Caco-2 (cell line): ENCODE measurements around the gene RASSF10. TPM values are rescaled to one million over a fixed set of nuclear protein-coding genes. Genes with fewer than 3 reads are reported as not detected.

Experiments
- BruUV-seq: library from RNA; stranded (reverse); fragments of 400-500 nt; replicated peaks from 2 replicates; lab custom pipeline; 2021; lab: Mats Ljungman, UMichigan
- CTCF ChIA-PET: fragments of 300-600 bp; sonication (Branson Sonifier 250); formaldehyde crosslinking; loops from one replicate; lab custom pipeline; 2022; ENCODE audit warnings: antibody characterized with exemption; lab: Charles Lee
- POLR2A ChIA-PET: fragments of 300-600 bp; sonication (Branson Sonifier 250); formaldehyde crosslinking; loops from one replicate; lab custom pipeline; 2022; ENCODE audit warnings: antibody characterized with exemption; lab: Charles Lee
- DNase-seq, 2 experiments: peaks; one replicate each; pipeline versions ENCODE4 v3.0.0 to v3.0.0-alpha.2; 2020 to 2022
- H3K27me3 ChIP-seq: replicated peaks from 2 replicates; pipeline ENCODE4 v1.6.0; 2011; ENCODE audit warnings: low read length; ENCODE audit not compliant: control insufficient read depth, insufficient read depth
- H3K36me3 ChIP-seq: 2 replicates; pipeline ENCODE4 v1.5.1; 2011; ENCODE audit warnings: low read length; ENCODE audit not compliant: control insufficient read depth, insufficient read depth
- H3K4me1 ChIP-seq: fragments of 250-450 bp; sonication (Bioruptor Pico); 2 replicates; pipeline ENCODE4 v1.5.1; 2020; ENCODE audit warnings: mild to moderate bottlenecking
- H3K4me3 ChIP-seq: 2 replicates; pipeline ENCODE4 v1.5.1; 2011; ENCODE audit warnings: low read depth, mild to moderate bottlenecking, control low read depth, low read length
- H3K9me3 ChIP-seq: fragments of 250-450 bp; sonication (Bioruptor Pico); 2 replicates; pipeline ENCODE4 v1.5.1; 2020; ENCODE audit warnings: mild to moderate bottlenecking, moderate library complexity
- H3K27ac Mint-ChIP-seq: one replicate; pipeline ENCODE4 v1.8.0; 2022; ENCODE audit warnings: mixed read lengths; ENCODE audit not compliant: unreplicated experiment
- H3K27me3 Mint-ChIP-seq: one replicate; pipeline ENCODE4 v1.8.0; 2022; ENCODE audit warnings: mixed read lengths; ENCODE audit not compliant: insufficient read depth, unreplicated experiment
- H3K36me3 Mint-ChIP-seq: one replicate; pipeline ENCODE4 v1.8.0; 2022; ENCODE audit warnings: mild to moderate bottlenecking, mixed read lengths; ENCODE audit not compliant: insufficient read depth, unreplicated experiment
- H3K4me1 Mint-ChIP-seq: one replicate; pipeline ENCODE4 v1.8.0; 2022; ENCODE audit warnings: low read depth, mixed read lengths; ENCODE audit not compliant: unreplicated experiment
- H3K4me3 Mint-ChIP-seq: one replicate; pipeline ENCODE4 v1.8.0; 2022; ENCODE audit warnings: mild to moderate bottlenecking, moderate library complexity, mixed read lengths; ENCODE audit not compliant: unreplicated experiment
- H3K9me3 Mint-ChIP-seq: one replicate; pipeline ENCODE4 v1.8.0; 2022; ENCODE audit warnings: mixed read lengths; ENCODE audit not compliant: unreplicated experiment
- intact Hi-C: fragments of 100-400 bp; cut with micrococcal nuclease; formaldehyde crosslinking; loops from one replicate; pipeline ENCODE4 v1.10.0; 2022; ENCODE audit not compliant: unreplicated experiment
- total RNA-seq: library from RNA; stranded (reverse); gene quantifications from 2 replicates; pipeline ENCODE4 v1.2.3, GENCODE V29; 2022
- TF ChIP-seq, protein P1 (sequence below), 2 experiments: fragments of 200-600 bp in 1 of 2; IDR thresholded peaks; 1 replicate in 1 of 2; 2 replicates in 1 of 2; pipeline versions ENCODE4 v1.5.1 to v1.8.0; 2011 to 2022; ENCODE audit warnings: antibody characterized with exemption in 1 of 2, control low read depth in 1 of 2, inconsistent platforms in 1 of 2, low read depth in 1 of 2, low read length in 1 of 2, mild to moderate bottlenecking in 1 of 2, moderate library complexity in 1 of 2; ENCODE audit not compliant: insufficient read depth in 1 of 2, severe bottlenecking in 1 of 2, unreplicated experiment in 1 of 2

Gene RASSF10
- total RNA-seq, 1 experiment from 2014 or later, result 0.91 TPM

DNA sequence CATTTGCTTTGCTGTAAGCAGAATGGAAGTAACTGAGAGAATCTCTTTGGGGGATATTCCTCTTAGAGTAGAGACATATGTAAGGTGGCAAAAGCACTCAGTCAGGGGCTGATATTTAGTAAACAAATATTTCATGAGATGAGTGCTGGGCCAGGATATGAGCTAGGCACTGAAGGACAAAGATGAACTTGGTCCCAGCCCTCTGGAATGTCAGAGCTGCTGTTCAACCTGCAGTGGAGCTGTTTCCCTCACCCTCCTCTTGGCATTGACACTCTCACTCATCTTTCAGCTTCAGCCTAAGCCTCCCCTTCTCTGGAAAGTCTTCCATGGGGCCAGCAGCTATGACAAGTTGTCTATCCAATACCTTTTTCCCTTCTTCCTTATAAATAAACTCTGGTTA is 22.2 kb downstream of the RASSF10 start:
- Histone ChIP-seq H3K9me3 (no peaks in the 10 kb centered on the region), H3K36me3 (no peaks in the 10 kb centered on the region), H3K4me1 (no peaks in the 10 kb centered on the region), H3K27me3 (peaks cover 1% of the 10 kb centered on the region), H3K4me3 (no peak overlapping the region)
- CTCF ChIA-PET, result no interaction called here
- POLR2A ChIA-PET, result no interaction called here
- Mint-ChIP-seq H3K36me3 (no peaks in the 10 kb centered on the region), H3K27ac (no peak overlapping the region), H3K4me1 (no peaks in the 10 kb centered on the region), H3K4me3 (no peak overlapping the region), H3K9me3 (no peaks in the 10 kb centered on the region), H3K27me3 (peaks cover 8% of the 10 kb centered on the region)
- intact Hi-C loops, result no loop called here
- no TSS peak for BruUV-seq
- TF ChIP-seq, protein P1, sequence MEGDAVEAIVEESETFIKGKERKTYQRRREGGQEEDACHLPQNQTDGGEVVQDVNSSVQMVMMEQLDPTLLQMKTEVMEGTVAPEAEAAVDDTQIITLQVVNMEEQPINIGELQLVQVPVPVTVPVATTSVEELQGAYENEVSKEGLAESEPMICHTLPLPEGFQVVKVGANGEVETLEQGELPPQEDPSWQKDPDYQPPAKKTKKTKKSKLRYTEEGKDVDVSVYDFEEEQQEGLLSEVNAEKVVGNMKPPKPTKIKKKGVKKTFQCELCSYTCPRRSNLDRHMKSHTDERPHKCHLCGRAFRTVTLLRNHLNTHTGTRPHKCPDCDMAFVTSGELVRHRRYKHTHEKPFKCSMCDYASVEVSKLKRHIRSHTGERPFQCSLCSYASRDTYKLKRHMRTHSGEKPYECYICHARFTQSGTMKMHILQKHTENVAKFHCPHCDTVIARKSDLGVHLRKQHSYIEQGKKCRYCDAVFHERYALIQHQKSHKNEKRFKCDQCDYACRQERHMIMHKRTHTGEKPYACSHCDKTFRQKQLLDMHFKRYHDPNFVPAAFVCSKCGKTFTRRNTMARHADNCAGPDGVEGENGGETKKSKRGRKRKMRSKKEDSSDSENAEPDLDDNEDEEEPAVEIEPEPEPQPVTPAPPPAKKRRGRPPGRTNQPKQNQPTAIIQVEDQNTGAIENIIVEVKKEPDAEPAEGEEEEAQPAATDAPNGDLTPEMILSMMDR (IDR thresholded peaks at IDR 0.05; ENCODE audit: insufficient read depth in 1 of 2, low read depth in 1 of 2, low read length in 1 of 2, severe bottlenecking in 1 of 2, unreplicated experiment in 1 of 2), result no peak
- DNase-seq, result no peak

DNA sequence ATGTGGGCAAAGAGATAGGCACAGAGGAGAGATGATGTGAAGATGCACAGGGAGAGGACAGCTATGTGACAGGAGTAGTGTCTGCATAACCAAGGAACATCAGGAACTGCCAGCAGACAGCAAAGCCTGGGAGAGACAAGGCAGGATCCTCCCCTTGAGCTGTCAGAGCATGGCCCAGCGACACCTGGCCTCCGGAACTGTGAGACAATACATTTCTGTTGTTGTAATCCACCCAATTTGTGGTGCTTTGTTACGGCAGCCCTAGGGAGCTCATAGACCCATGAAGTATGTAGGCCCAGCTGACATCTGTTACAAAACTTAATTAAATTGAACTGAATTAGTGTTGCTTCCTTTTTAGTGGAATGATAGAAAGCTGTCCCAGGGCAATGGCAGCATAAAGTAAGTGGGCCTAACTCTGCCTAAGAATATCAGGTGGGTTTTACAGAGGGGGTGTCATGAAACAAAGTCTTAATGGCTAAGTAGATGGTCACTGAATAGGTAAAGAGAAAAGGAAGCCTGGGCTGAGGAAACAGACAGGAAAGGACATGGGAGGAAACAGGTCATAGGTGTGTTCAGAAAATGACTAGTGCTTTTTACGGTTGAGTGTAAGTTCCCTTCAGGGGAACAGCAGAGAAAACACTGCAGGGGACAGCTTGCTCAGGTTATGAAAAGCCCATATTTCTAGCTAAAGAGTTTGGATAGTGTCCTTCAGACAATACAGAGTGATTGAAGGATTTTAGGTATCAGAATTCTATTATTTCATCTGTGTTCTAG is 24.8 kb downstream of the RASSF10 start:
- POLR2A ChIA-PET, result no interaction called here
- H3K27me3 Mint-ChIP-seq, result peaks cover 10% of the 10 kb centered on the region
- TF ChIP-seq, protein P1 (IDR thresholded peaks at IDR 0.05; ENCODE audit: insufficient read depth in 1 of 2, low read depth in 1 of 2, low read length in 1 of 2, severe bottlenecking in 1 of 2, unreplicated experiment in 1 of 2), result no peak
- Histone ChIP-seq H3K9me3 (no peaks in the 10 kb centered on the region), H3K27me3 (peaks cover 1% of the 10 kb centered on the region), H3K4me3 (no peak overlapping the region), H3K4me1 (no peaks in the 10 kb centered on the region), H3K36me3 (no peaks in the 10 kb centered on the region)
- intact Hi-C loops, result no loop called here
- DNase-seq, result no peak
- no TSS peak for BruUV-seq
- H3K36me3 Mint-ChIP-seq, result no peaks in the 10 kb centered on the region
- H3K9me3 Mint-ChIP-seq, result no peaks in the 10 kb centered on the region
- CTCF ChIA-PET, result no interaction called here
- H3K27ac Mint-ChIP-seq, result no peak overlapping the region
- no peak overlapping the region for H3K4me3 Mint-ChIP-seq
- no peaks in the 10 kb centered on the region for H3K4me1 Mint-ChIP-seq

DNA sequence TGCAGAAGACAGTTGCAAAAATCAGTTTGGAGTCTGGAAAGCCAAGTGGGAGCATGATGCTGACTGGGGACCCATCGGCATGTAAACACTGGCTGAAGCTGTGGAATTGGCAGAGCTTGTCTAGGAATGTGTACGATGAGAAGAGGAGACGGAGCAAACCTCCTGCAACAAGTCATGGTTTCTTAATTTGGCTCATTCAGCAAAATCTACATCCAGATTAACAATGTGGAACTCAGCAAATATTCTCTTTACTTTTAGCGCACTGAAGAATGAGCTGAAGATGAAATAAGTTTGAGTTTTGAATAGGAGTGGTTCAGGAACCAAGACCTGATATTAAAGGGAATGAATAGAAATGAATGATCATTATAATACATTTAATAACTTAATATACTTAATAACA is 26.6 kb downstream of the RASSF10 start:
- ChIA-PET CTCF (interaction anchor here (0.6 kb wide), 1 partner anchor 25 kb away, joined by 3 read pairs; no protein-coding TSS in a partner anchor), POLR2A (no interaction called here)
- Histone ChIP-seq H3K9me3 (no peaks in the 10 kb centered on the region), H3K4me1 (no peaks in the 10 kb centered on the region), H3K27me3 (no peaks in the 10 kb centered on the region; the same call in 1 of the 2 replicates), H3K4me3 (no peak overlapping the region), H3K36me3 (no peaks in the 10 kb centered on the region)
- Mint-ChIP-seq H3K27ac (no peak overlapping the region), H3K4me3 (no peak overlapping the region), H3K9me3 (no peaks in the 10 kb centered on the region), H3K4me1 (no peaks in the 10 kb centered on the region), H3K36me3 (no peaks in the 10 kb centered on the region), H3K27me3 (peaks cover 16% of the 10 kb centered on the region)
- no TSS peak for BruUV-seq
- TF ChIP-seq, protein P1 (IDR thresholded peaks at IDR 0.05; ENCODE audit: insufficient read depth in 1 of 2, low read depth in 1 of 2, low read length in 1 of 2, severe bottlenecking in 1 of 2, unreplicated experiment in 1 of 2), result no peak
- DNase-seq, result no peak
- intact Hi-C loops, result no loop called here
